Testis (tissue), 3 donors: ENCODE measurements around the gene ATP2B2. TPM values are rescaled to one million over a fixed set of nuclear protein-coding genes. Genes with fewer than 3 reads are reported as not detected.

ENCODE experiments used
- DNase-seq: peaks from one replicate; pipeline ENCODE4 v3.0.0-alpha.2; 2019
- H3K27ac ChIP-seq, 2 donors: fragments of 200-600 bp; sonication (generic); one replicate each; pipeline ENCODE4 v1.5.1; 2019
- H3K27me3 ChIP-seq: fragments of 200-600 bp; sonication (generic); one replicate; pipeline ENCODE4 v1.5.1; 2019
- H3K36me3 ChIP-seq: fragments of 200-600 bp; sonication (generic); one replicate; pipeline ENCODE4 v1.5.1; 2017; ENCODE audit warnings: low read depth; ENCODE audit errors: missing control alignments
- H3K4me1 ChIP-seq: fragments of 200-600 bp; sonication (generic); one replicate; pipeline ENCODE4 v1.5.1; 2019
- H3K4me3 ChIP-seq, 2 donors: fragments of 200-600 bp; sonication (generic); one replicate each; pipeline ENCODE4 v1.5.1; 2017 to 2019
- H3K9me3 ChIP-seq: fragments of 200-600 bp; sonication (generic); one replicate; pipeline ENCODE4 v1.5.1; 2017
- POLR2A ChIP-seq: fragments of 450-650 bp; IDR thresholded peaks from one replicate; pipeline ENCODE4 v1.6.1; 2017; ENCODE audit warnings: antibody characterized with exemption, mild to moderate bottlenecking, moderate library complexity
- WGBS, 2 donors: methylation state at CpG; one replicate each; pipeline ENCODE4 v1.1.5; 2018; 5-methylcytosine and 5-hydroxymethylcytosine counted together
- intact Hi-C: fragments of 100-400 bp; cut with DNase I; formaldehyde crosslinking; loops from one replicate; pipeline ENCODE4 v1.15.1; 2023; ENCODE audit warnings: low total_unique reads
- polyA plus RNA-seq: library from polyadenylated mRNA; stranded (reverse); fragments of 350-450 nt; fragmentation: Illumina TruSeq; extraction: RNeasy Lipid Tissue Mini Kit (QIAGEN cat#74804); gene quantifications from one replicate; pipeline ENCODE4 v1.2.3, GENCODE V29; 2014; ENCODE audit warnings: low read depth, low replicate concordance; ENCODE audit not compliant: insufficient read depth
- total RNA-seq, 2 donors: library from RNA; depleted of rRNA; stranded (reverse); fragments of >200 nt; gene quantifications; one replicate each; pipeline ENCODE4 v1.2.3, GENCODE V29; 2016
- TF ChIP-seq, protein P1 (sequence below), 3 experiments: fragments of 450-650 bp in 2 of 3; fragments of 200-600 bp in 1 of 3; sonication (generic) in 1 of 3; IDR thresholded peaks; one replicate each; pipeline ENCODE4 v1.5.1; 2016 to 2019; ENCODE audit warnings: antibody characterized with exemption in 3 of 3, mild to moderate bottlenecking in 2 of 3, moderate library complexity in 1 of 3

The ATP2B2 gene
- total and polyA plus RNA-seq, 3 donors from 2014 or later: 1.1 to 2.9 (median 1.8) TPM

DNA sequence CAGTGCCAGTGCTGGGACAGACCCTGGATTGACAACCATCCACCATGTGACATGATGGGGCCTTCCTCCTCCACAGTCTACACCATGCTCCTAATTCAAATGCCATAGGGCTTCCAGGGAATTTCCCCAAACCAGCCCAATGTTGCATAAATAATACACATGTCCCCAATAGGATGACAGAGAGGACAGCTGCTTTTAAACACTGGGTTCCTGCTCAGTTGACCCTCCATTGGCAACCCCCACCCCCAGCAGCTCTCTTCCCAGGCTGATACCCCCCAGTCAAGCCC, 28.3 kb upstream of the ATP2B2 start:
- Histone ChIP-seq H3K4me1 (no peaks in the 10 kb centered on the region), H3K27me3 (no peaks in the 10 kb centered on the region), H3K4me3 (no peak overlapping the region), H3K9me3 (no peaks in the 10 kb centered on the region), H3K27ac (no peak overlapping the region), H3K36me3 (no peaks in the 10 kb centered on the region)
- DNase-seq: no peak
- intact Hi-C loops: no loop called here
- no peak for TF ChIP-seq POLR2A
- TF ChIP-seq, protein P1, sequence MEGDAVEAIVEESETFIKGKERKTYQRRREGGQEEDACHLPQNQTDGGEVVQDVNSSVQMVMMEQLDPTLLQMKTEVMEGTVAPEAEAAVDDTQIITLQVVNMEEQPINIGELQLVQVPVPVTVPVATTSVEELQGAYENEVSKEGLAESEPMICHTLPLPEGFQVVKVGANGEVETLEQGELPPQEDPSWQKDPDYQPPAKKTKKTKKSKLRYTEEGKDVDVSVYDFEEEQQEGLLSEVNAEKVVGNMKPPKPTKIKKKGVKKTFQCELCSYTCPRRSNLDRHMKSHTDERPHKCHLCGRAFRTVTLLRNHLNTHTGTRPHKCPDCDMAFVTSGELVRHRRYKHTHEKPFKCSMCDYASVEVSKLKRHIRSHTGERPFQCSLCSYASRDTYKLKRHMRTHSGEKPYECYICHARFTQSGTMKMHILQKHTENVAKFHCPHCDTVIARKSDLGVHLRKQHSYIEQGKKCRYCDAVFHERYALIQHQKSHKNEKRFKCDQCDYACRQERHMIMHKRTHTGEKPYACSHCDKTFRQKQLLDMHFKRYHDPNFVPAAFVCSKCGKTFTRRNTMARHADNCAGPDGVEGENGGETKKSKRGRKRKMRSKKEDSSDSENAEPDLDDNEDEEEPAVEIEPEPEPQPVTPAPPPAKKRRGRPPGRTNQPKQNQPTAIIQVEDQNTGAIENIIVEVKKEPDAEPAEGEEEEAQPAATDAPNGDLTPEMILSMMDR (IDR thresholded peaks at IDR 0.05): no peak

DNA sequence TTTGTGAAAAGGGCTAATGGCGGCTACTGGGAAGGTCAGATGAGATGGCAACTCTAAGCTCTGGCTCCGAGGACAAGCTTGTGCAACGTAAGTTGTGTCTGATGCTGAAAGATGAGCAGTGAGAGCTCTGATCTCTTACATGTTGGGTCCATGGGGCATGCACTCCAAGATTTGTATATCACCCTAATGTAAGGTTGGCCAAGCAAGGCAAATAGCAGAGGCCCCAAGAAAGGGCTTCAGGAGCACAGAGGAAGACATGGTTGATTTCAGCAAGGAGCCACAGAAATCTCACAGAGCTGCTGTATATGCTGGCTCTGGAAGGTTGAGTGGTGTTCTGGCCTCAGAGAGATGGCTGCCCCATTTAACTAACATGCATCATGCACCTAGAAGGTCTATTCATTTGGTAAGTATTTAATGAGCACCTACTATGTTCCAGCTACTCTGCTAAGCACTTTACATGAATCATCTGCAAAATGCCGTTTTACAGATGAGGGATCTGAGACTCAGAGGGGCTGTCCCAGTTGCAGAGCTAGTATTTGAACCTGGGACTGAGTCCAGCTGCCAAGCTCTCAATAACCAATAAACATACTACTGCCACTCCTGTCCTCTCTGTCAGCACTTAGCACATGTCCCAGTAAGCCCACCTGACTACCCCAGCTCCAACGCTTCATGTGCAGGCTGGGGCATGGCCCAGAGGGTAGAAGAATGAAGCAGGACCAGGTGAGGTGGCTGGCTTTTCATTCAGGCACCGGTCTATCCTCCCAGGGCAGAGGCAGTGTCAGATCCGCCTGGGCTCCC, 27.8 kb upstream of the ATP2B2 start:
- Histone ChIP-seq H3K27ac (no peak overlapping the region), H3K4me3 (no peak overlapping the region), H3K36me3 (no peaks in the 10 kb centered on the region), H3K9me3 (no peaks in the 10 kb centered on the region), H3K4me1 (no peaks in the 10 kb centered on the region), H3K27me3 (no peaks in the 10 kb centered on the region)
- peak; percentile 3 for DNase-seq
- intact Hi-C loops: no loop called here
- TF ChIP-seq, protein P1 (IDR thresholded peaks at IDR 0.05): no peak
- no peak for TF ChIP-seq POLR2A
- WGBS, 2 donors: 90 to 97% methylated on average over 7 of the region's 7 CpGs

DNA sequence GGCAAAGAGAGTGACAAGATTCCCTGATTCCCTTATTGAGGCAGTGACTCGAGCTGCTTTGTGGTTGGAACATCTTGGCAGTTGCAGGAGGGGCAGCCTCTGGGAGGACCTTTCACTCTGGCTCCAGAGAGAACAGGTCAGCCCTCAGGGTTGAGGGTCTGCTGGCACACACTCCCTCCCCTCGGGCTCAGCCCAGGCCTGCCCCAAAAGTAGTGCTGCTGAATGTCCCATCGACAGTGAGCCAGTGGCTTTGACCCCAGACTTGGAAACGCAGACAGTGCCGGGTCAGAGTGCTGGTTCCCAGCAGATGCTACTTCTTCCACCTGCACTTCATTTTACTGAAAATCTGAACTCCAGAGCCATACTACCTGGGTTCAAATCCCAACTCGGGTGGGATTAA, 25.6 kb upstream of the ATP2B2 start:
- no peak for DNase-seq
- no peak overlapping the region for H3K4me3 ChIP-seq
- no peak overlapping the region for H3K27ac ChIP-seq
- H3K4me1 ChIP-seq: no peaks in the 10 kb centered on the region
- intact Hi-C loops: no loop called here
- H3K27me3 ChIP-seq: no peaks in the 10 kb centered on the region
- no peaks in the 10 kb centered on the region for H3K36me3 ChIP-seq
- 70 to 71% methylated on average over 6 of the region's 6 CpGs for WGBS, 2 donors
- no peaks in the 10 kb centered on the region for H3K9me3 ChIP-seq
- TF ChIP-seq POLR2A: no peak
- TF ChIP-seq, protein P1 (IDR thresholded peaks at IDR 0.05): no peak

DNA sequence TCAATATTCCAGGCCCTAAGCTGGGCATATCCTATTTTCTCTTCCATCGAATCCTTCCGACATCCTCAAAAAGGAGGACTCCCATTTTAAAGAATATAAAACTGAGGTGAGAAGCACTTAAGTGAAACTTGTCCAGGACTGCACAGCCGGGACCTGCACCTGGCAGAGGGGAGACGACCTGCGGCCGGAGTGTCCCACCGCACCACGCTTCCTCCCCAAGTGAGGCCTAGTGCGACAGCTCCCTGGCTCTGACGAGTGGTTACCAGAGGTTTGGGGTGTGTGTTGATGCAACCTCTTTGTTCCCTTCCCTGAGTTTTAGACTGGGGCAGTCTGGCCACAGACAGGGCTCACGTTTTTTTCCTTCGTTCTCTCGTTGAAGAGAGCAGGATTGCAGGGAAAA, 24.9 kb upstream of the ATP2B2 start:
- DNase-seq: peak; percentile 4

More for the DNA sequence above, 24.9 kb upstream of the ATP2B2 start:
- H3K4me3 ChIP-seq: no peak overlapping the region
- H3K27ac ChIP-seq: no peak overlapping the region
- no peaks in the 10 kb centered on the region for H3K4me1 ChIP-seq
- no peaks in the 10 kb centered on the region for H3K36me3 ChIP-seq
- 79 to 80% methylated on average over 13 of the region's 13 CpGs for WGBS, 2 donors
- H3K27me3 ChIP-seq: no peaks in the 10 kb centered on the region
- intact Hi-C loops: no loop called here
- TF ChIP-seq POLR2A: no peak
- TF ChIP-seq, protein P1 (IDR thresholded peaks at IDR 0.05): no peak
- no peaks in the 10 kb centered on the region for H3K9me3 ChIP-seq
